HCT116 (cell line): ENCODE data around the gene FFAR3. TPM values are rescaled to one million over a fixed set of nuclear protein-coding genes. Genes with fewer than 3 reads are reported as not detected.

ENCODE experiments used
- ATAC-seq: fragments of 200-7000 bp; cut with Tn5 transposase; 2 replicates; pipeline ENCODE4 v1.9.1; 2020; ENCODE audit warnings: mild to moderate bottlenecking, moderate library complexity
- BruUV-seq: library from RNA; stranded (reverse); fragments of 400-500 nt; replicated peaks from 2 replicates; lab custom pipeline; 2021; lab: Mats Ljungman, UMichigan
- CTCF ChIA-PET: fragments of 300-600 bp; sonication (Branson Sonifier 250); formaldehyde crosslinking; loops from one replicate; lab custom pipeline; 2021; ENCODE audit warnings: antibody characterized with exemption; lab: Charles Lee
- POLR2A ChIA-PET: fragments of 300-600, 350-600 bp; sonication (Branson Sonifier 250); formaldehyde crosslinking; loops from one replicate; lab custom pipeline; 2021; ENCODE audit warnings: antibody characterized with exemption; lab: Charles Lee
- RAD21 ChIA-PET, 2 experiments: fragments of 300-600 bp; sonication (Branson Sonifier 250); formaldehyde crosslinking; loops; one replicate each; lab custom pipeline; 2023; ENCODE audit warnings: low total read pairs in 2 of 2; ENCODE audit not compliant: uncharacterized antibody in 2 of 2, unreplicated experiment in 2 of 2, low non-redundant PET in 1 of 2; lab: Charles Lee
- DNase-seq: peaks from one replicate; pipeline ENCODE4 v3.0.0-alpha.2; 2010; ENCODE audit warnings: low read depth, low spot score
- H2AFZ ChIP-seq: fragments of 200-600 bp; shearing (Covaris generic), sonication (generic); 2 replicates; pipeline ENCODE4 v1.6.1; 2017; ENCODE audit warnings: low read depth, mixed run types, mixed read lengths, antibody characterized with exemption, low read length; ENCODE audit not compliant: poor library complexity, severe bottlenecking
- H3K27ac ChIP-seq: 2 replicates; pipeline ENCODE4 v1.5.1; 2012; ENCODE audit warnings: low read depth, low read length
- H3K27me3 ChIP-seq: fragments of 200-600 bp; sonication (generic); 2 replicates; pipeline ENCODE4 v1.6.1; 2016; ENCODE audit warnings: mixed run types, low read length, mixed read lengths; ENCODE audit not compliant: insufficient read depth
- H3K36me3 ChIP-seq, 2 experiments: fragments of 200-500 bp in 1 of 2; fragments of 200-600 bp in 1 of 2; sonication (Bioruptor generic) in 1 of 2; sonication (generic) in 1 of 2; 2 replicates each; pipeline versions ENCODE4 v1.5.1 to v1.6.1; 2014 to 2016; ENCODE audit warnings: low read length in 2 of 2, inconsistent platforms in 1 of 2, mixed read lengths in 1 of 2, mixed run types in 1 of 2; ENCODE audit not compliant: insufficient read depth in 2 of 2, control insufficient read depth in 1 of 2
- H3K4me1 ChIP-seq, 2 experiments: fragments of 200-600 bp in 1 of 2; sonication (generic) in 1 of 2; 2 replicates each; pipeline versions ENCODE4 v1.5.1 to v1.6.1; 2012 to 2017; ENCODE audit warnings: low read length in 2 of 2, inconsistent platforms in 1 of 2, mild to moderate bottlenecking in 1 of 2, mixed read lengths in 1 of 2, mixed run types in 1 of 2, moderate library complexity in 1 of 2; ENCODE audit not compliant: insufficient read depth in 2 of 2, control insufficient read depth in 1 of 2
- H3K4me2 ChIP-seq: fragments of 200-600 bp; sonication (generic); 2 replicates; pipeline ENCODE4 v1.6.1; 2017; ENCODE audit warnings: mixed run types, low read length, mixed read lengths
- H3K4me3 ChIP-seq, 2 experiments: fragments of 200-600 bp in 1 of 2; sonication (generic) in 1 of 2; replicated peaks in 1 of 2; 2 replicates each; pipeline ENCODE4 v1.5.1; 2011 to 2016; ENCODE audit warnings: low read length in 2 of 2, control low read depth in 1 of 2, low read depth in 1 of 2, mild to moderate bottlenecking in 1 of 2, mixed read lengths in 1 of 2, mixed run types in 1 of 2
- H3K79me2 ChIP-seq: fragments of 200-600 bp; sonication (generic); 2 replicates; pipeline ENCODE4 v1.6.1; 2017; ENCODE audit warnings: mild to moderate bottlenecking, mixed run types, low read length, moderate library complexity, mixed read lengths; ENCODE audit not compliant: insufficient read depth
- H3K9ac ChIP-seq: fragments of 200-600 bp; sonication (generic); 2 replicates; pipeline ENCODE4 v1.6.1; 2016; ENCODE audit warnings: low read length, mixed read lengths
- H3K9me2 ChIP-seq: fragments of 200-600 bp; sonication (generic), shearing (Covaris generic); 2 replicates; pipeline ENCODE4 v1.6.1; 2017; ENCODE audit warnings: mixed run types, mild to moderate bottlenecking, moderate library complexity; ENCODE audit not compliant: insufficient read depth
- H3K9me3 ChIP-seq, 2 experiments: fragments of 200-500 bp in 1 of 2; fragments of 200-600 bp in 1 of 2; sonication (Bioruptor generic) in 1 of 2; sonication (generic) in 1 of 2; 2 replicates each; pipeline ENCODE4 v1.6.1; 2014 to 2017; ENCODE audit warnings: low read length in 2 of 2, mixed read lengths in 2 of 2, inconsistent platforms in 1 of 2, low read depth in 1 of 2, mild to moderate bottlenecking in 1 of 2, mixed run types in 1 of 2, moderate library complexity in 1 of 2; ENCODE audit not compliant: control insufficient read depth in 1 of 2, insufficient read depth in 1 of 2
- H4K20me1 ChIP-seq: fragments of 200-600 bp; sonication (generic), shearing (Covaris generic); 2 replicates; pipeline ENCODE4 v1.6.1; 2017; ENCODE audit warnings: mixed run types, mild to moderate bottlenecking, moderate library complexity; ENCODE audit not compliant: insufficient read depth
- CBX3 ChIP-seq: IDR thresholded peaks from 2 replicates; pipeline ENCODE4 v1.6.1; 2012; ENCODE audit warnings: low read depth
- EGR1 ChIP-seq: IDR thresholded peaks from 2 replicates; pipeline ENCODE4 v1.6.1; 2012; ENCODE audit warnings: low read depth
- EZH2 ChIP-seq: fragments of 200-600 bp; sonication (generic); IDR thresholded peaks from 2 replicates; pipeline ENCODE4 v1.6.1; 2017; ENCODE audit warnings: antibody characterized with exemption, mixed run types
- ZBTB33 ChIP-seq: IDR thresholded peaks from 2 replicates; pipeline ENCODE4 v1.6.1; 2011; ENCODE audit warnings: mild to moderate bottlenecking, low read length, moderate library complexity; ENCODE audit not compliant: insufficient replicate concordance; ENCODE audit errors: extremely low read depth
- intact Hi-C: fragments of 100-400 bp; cut with micrococcal nuclease; formaldehyde crosslinking; loops from 2 replicates; pipeline ENCODE4 v1.10.0; 2022
- total RNA-seq: library from RNA; stranded (reverse); gene quantifications from one replicate; pipeline ENCODE4 v1.2.1, GENCODE V29; 2021; ENCODE audit not compliant: unreplicated experiment

The FFAR3 gene
- total RNA-seq, 1 experiment from 2014 or later, result not detected

GRCh38 chr19:35344511-35345031 is 13.7 kb upstream of the FFAR3 start (continued):
- TF ChIP-seq EGR1, result no peak
- no peak for TF ChIP-seq EZH2

GRCh38 chr19:35345671-35346111 is 12.6 kb upstream of the FFAR3 start:
- POLR2A ChIA-PET, result no interaction called here
- H4K20me1 ChIP-seq, result no peaks in the 10 kb centered on the region
- no peak overlapping the region for H3K27ac ChIP-seq
- H3K4me3 ChIP-seq, result no peak overlapping the region
- H3K4me1 ChIP-seq, result no peaks in the 10 kb centered on the region
- H3K9me3 ChIP-seq, result no peaks in the 10 kb centered on the region
- H3K9ac ChIP-seq, result no peak overlapping the region
- RAD21 ChIA-PET, result interaction anchor here in 1 of 2 experiments (1.3 kb wide), 1 partner anchor 123 kb away, joined by 5 read pairs; no protein-coding TSS in a partner anchor
- no peaks in the 10 kb centered on the region for H3K27me3 ChIP-seq
- ATAC-seq, result no peak
- TF ChIP-seq CBX3, result no peak
- TF ChIP-seq EGR1, result no peak
- TF ChIP-seq ZBTB33, result no peak
- TF ChIP-seq, all 23 proteins: peak for 0
- no TSS peak for BruUV-seq
- Histone ChIP-seq H3K79me2 (no peaks in the 10 kb centered on the region), H3K9me2 (no peaks in the 10 kb centered on the region), H3K4me2 (no peak overlapping the region), H2AFZ (no peak overlapping the region), H3K36me3 (no peaks in the 10 kb centered on the region)
- CTCF ChIA-PET, result interaction anchor here (1.4 kb wide), 1 partner anchor 149 kb away, joined by 3 read pairs; no protein-coding TSS in a partner anchor
- no peak for DNase-seq
- intact Hi-C loops, result no loop called here
